Epithelial cell of proximal tubule (primary cell): ENCODE results near the gene PRADC1. TPM values are rescaled to one million over a fixed set of nuclear protein-coding genes. Genes with fewer than 3 reads are reported as not detected.

Experiments used
- DNase-seq: peaks from one replicate; pipeline ENCODE4 v3.0.0-alpha.2; 2011; ENCODE audit warnings: low read depth
- H3K4me3 ChIP-seq: 2 replicates; pipeline ENCODE4 v1.5.1; 2011; ENCODE audit warnings: low read depth, mild to moderate bottlenecking, low read length
- total RNA-seq: library from RNA; depleted of rRNA; stranded (reverse); fragments of >200 nt; gene quantifications from 2 replicates; pipeline ENCODE4 v1.2.3, GENCODE V29; 2015
- TF ChIP-seq, protein P1 (sequence below): conservative IDR thresholded peaks from 2 replicates; pipeline ENCODE4 v1.5.1; 2012; ENCODE audit warnings: low read depth, mild to moderate bottlenecking, low read length

PRADC1 gene
- total RNA-seq, 1 donor from 2014 or later: 5.0 TPM

DNA sequence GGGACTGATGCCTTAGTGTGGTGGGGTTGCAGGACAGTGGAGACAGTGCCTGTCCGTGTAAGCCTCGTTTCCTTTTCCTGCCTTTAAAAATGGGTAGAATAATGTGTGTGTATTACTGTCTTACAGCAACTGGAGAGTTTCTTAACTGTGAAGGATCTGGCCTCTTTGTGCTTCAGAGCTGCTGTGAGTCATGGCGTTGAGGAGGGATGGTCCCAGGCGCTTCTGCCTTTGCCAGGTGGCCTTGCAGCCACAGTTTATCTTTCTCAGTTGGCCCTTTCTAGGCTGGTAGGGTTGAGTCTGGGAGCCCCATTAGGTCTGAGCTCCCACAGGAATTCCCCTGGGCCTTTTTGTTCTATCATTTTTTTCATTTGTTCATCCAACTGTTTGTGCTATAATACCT lies 9.2 kb downstream of the PRADC1 start:
- no peak for DNase-seq
- no peak overlapping the region for H3K4me3 ChIP-seq
- TF ChIP-seq, protein P1, sequence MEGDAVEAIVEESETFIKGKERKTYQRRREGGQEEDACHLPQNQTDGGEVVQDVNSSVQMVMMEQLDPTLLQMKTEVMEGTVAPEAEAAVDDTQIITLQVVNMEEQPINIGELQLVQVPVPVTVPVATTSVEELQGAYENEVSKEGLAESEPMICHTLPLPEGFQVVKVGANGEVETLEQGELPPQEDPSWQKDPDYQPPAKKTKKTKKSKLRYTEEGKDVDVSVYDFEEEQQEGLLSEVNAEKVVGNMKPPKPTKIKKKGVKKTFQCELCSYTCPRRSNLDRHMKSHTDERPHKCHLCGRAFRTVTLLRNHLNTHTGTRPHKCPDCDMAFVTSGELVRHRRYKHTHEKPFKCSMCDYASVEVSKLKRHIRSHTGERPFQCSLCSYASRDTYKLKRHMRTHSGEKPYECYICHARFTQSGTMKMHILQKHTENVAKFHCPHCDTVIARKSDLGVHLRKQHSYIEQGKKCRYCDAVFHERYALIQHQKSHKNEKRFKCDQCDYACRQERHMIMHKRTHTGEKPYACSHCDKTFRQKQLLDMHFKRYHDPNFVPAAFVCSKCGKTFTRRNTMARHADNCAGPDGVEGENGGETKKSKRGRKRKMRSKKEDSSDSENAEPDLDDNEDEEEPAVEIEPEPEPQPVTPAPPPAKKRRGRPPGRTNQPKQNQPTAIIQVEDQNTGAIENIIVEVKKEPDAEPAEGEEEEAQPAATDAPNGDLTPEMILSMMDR: no peak

DNA sequence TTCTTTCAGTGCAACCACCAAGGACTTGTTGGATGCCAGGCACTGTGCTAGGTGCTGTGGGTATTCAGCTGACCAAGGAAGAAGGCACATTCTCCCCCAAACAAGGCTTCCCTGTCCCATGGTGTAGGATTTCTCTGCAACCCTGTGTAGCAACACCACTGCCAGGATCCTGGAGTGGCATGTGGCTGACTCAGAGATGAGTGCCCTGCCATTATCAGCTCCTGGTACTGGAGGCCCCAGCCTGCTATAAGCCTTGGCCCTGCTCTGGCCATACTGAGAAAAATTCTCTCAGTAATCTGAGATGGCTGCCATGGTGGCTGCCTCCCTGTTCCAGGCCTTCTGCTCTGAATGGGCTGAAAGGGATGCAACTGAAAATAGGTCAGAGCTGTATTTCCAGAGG lies 14.7 kb downstream of the PRADC1 start:
- TF ChIP-seq, protein P1: no peak
- no peak overlapping the region for H3K4me3 ChIP-seq
- DNase-seq: no peak

DNA sequence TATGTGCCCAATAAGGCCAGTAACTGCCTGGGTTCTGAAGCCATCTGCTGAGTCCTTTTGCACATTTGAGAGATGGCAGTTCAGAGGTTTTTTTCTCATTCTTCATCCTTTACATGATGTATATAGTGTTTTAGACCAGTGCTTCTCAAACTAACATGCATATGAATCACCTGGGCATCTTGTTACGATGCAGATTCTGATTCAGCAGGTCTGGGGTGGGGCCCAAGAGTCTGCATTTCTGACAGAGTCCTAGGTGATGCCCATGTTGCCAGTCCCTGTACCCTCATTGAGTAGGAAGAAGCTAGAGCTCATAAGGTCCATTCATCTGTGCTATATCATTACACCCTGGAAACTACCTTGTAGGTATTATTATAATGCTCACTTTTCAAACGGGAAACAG lies 15.2 kb downstream of the PRADC1 start:
- TF ChIP-seq, protein P1: no peak
- DNase-seq: no peak
- H3K4me3 ChIP-seq: no peak overlapping the region

DNA sequence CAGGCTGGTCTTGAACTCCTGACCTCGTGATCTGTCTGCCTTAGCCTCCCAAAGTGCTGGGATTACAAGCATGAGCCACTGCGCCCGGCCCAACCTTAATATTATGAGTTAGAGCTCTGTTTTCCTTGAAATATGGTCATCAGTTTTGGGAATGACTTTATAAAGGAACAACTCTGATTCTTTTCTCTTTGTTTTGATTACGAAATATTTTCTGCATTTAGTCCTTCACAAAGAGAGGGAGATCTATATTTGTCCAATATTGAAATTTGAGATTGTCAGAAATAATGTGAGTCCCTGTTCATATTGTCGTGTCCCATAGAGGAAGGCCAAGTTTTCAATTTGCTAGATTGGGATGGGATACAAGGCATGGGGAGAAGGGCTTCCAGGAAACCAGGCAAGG lies 15.9 kb downstream of the PRADC1 start:
- TF ChIP-seq, protein P1: no peak
- no peak overlapping the region for H3K4me3 ChIP-seq
- no peak for DNase-seq

DNA sequence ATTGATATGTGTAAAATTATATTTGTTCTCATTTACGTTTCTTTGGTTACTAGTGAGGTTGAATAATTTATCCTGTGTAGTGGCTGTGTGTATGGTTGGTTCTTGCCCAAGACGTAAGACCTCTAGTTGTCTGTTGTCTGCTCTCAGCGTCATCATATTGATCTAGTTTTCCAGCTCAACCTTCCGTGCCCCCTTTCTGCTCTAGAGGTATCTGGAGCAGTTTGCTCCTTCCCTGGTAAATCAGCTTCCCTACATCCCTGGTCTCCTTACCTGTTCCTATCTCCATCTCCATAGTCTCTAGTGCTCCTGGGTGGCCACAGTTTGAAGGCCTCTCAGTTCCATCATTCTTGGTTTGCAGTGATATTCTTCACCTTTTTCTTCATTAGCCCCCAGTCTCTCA lies 17.8 kb downstream of the PRADC1 start:
- no peak for DNase-seq
- TF ChIP-seq, protein P1: no peak
- peak overlapping the region; percentile 79 for H3K4me3 ChIP-seq

DNA sequence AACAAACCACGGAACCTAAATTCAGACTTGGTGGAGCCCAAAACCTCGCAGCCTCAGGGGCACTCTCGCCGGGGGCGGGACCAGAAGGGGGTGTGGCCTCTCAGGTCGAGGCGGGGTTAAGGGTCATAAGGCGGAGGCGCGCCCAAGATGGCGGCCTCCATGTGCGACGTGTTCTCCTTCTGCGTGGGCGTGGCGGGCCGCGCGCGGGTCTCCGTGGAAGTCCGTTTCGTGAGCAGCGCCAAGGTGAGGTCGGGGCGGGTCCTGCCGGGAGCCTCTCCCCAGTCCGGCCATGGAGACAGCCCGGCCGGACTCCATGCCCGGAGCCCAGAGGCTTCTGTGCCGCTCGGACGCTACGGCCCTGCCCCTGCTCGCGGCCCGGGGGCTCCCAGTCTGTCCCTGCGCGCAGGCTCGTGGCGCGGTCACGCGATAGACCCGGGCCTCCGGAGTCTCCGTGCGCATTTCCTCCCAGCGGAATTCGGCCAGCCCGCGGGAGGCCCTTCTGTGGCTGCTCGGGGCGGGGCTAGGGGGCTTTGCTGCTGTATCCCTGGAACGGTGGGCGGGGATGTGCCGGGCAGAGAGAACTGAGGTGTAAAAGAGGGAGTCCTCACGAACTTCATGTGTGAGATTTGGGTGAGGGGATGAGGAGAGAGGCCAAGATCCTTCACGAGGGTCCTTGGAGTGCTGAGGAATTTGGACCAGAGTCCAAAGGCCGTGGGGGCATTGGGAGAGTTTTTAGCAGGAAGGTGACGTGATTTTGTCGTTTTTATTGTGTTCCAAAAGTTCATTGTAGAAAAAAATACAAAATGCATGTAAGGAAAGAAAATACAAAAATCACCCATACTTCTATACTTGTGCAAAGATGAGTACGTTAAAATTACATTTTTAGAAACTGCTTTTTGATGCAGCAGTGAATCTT lies 18.7 kb downstream of the PRADC1 start, which contains the start of gene SMYD5:
Gene SMYD5 (plus strand): TSS at position 126 of the 916 bp plus-strand sequence. CDS start 22 bp downstream, at position 148.
- H3K4me3 ChIP-seq: peak within 1 kb of the TSS; percentile 79
- no peak for DNase-seq
- TF ChIP-seq, protein P1: no peak
